ENCODE measurements around the gene LUZP1. TPM values are rescaled to one million over a fixed set of nuclear protein-coding genes. Genes with fewer than 3 reads are reported as not detected.

The LUZP1 gene
- total RNA-seq, 2 donors from 2014 or later, result 11.9 to 16.3 TPM

DNA sequence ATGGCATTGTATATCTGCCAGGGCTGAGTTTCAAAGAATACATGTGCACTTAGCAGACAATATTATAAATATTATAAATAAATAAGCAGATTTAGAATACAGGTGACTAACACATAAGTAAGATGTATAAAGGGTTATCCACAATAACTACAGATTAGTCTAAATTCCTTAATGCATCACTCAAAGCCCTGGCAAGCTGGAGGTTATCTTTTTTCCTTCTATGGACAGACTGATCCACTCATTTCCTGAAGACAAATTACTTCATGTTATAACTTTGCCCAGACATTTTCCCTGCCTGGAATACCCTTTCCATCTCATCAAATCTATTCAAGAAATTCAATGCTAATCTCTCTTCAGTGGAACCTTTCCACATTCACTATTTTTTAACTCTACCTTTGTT is 38.8 kb downstream of the LUZP1 start:
- no peak for ATAC-seq (replicated peaks in 1 of 2)
- DNase-seq, result no peak
- Mint-ChIP-seq H3K4me3 (no peak overlapping the region), H3K27me3 (ENCODE audit: low read depth) (no peaks in the 10 kb centered on the region), H3K36me3 (ENCODE audit: insufficient read depth in 2 of 2) (peaks cover 2% of the 10 kb centered on the region in 2 donors), H3K9me3 (peaks cover 0 to 1% of the 10 kb centered on the region in 2 donors), H3K27ac (no peak overlapping the region), H3K4me1 (ENCODE audit: low read depth) (peaks cover 18% of the 10 kb centered on the region)

GRCh38 chr1:23126801-23127200 is 41.9 kb downstream of the LUZP1 start:
- Mint-ChIP-seq H3K27me3 (ENCODE audit: low read depth) (no peaks in the 10 kb centered on the region), H3K4me3 (no peak overlapping the region), H3K36me3 (ENCODE audit: insufficient read depth in 2 of 2) (peaks cover 2% of the 10 kb centered on the region in 2 donors), H3K27ac (no peak overlapping the region), H3K9me3 (peaks cover 0 to 1% of the 10 kb centered on the region in 2 donors), H3K4me1 (ENCODE audit: low read depth) (peaks cover 19% of the 10 kb centered on the region)
- no peak for ATAC-seq (replicated peaks in 1 of 2)
- no peak for DNase-seq

- H3K4me1 Mint-ChIP-seq (ENCODE audit: low read depth), result peaks cover 18% of the 10 kb centered on the region
- no peak for DNase-seq
- H3K27ac Mint-ChIP-seq, result peak overlapping the region; percentile 69
- no peaks in the 10 kb centered on the region for H3K27me3 Mint-ChIP-seq (ENCODE audit: low read depth)
- H3K36me3 Mint-ChIP-seq (ENCODE audit: insufficient read depth in 2 of 2), result peaks cover 1% of the 10 kb centered on the region in 2 donors
- no peak for ATAC-seq (replicated peaks in 1 of 2)
- H3K4me3 Mint-ChIP-seq, result no peak overlapping the region
- H3K9me3 Mint-ChIP-seq, result peaks cover 0 to 1% of the 10 kb centered on the region in 2 donors
Measured at GRCh38 chr1:23126200-23126599, 42.5 kb downstream of the LUZP1 start.

DNA sequence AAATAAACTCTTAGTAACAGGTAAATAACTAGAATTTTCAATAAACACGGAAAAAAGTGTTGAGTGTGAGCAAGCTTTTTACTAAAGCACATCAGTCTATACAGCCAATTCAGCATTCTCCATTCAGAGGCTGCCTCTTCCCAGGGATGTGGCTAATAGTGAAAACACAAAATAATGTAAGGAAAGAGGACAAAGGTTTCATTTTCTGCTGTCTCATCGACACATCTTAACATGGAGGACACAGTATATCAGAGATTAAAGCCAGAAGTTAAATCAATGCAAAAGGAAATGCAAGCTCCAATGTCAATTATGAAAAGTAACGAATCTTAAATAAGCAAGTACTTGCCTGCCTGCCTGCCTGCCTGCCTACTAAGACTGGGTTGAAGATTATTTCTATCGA is 43.2 kb downstream of the LUZP1 start:
- no peaks in the 10 kb centered on the region for H3K9me3 Mint-ChIP-seq
- H3K36me3 Mint-ChIP-seq (ENCODE audit: insufficient read depth in 2 of 2), result no peaks in the 10 kb centered on the region
- DNase-seq (no peak), ATAC-seq (replicated peaks in 1 of 2) (no peak)
- H3K27me3 Mint-ChIP-seq (ENCODE audit: low read depth), result no peaks in the 10 kb centered on the region
- H3K4me1 Mint-ChIP-seq (ENCODE audit: low read depth), result peaks cover 22% of the 10 kb centered on the region
- H3K27ac Mint-ChIP-seq, result peak overlapping the region; percentile 68
- peak overlapping the region in 1 of 2 donors; percentile 57 for H3K4me3 Mint-ChIP-seq

DNA sequence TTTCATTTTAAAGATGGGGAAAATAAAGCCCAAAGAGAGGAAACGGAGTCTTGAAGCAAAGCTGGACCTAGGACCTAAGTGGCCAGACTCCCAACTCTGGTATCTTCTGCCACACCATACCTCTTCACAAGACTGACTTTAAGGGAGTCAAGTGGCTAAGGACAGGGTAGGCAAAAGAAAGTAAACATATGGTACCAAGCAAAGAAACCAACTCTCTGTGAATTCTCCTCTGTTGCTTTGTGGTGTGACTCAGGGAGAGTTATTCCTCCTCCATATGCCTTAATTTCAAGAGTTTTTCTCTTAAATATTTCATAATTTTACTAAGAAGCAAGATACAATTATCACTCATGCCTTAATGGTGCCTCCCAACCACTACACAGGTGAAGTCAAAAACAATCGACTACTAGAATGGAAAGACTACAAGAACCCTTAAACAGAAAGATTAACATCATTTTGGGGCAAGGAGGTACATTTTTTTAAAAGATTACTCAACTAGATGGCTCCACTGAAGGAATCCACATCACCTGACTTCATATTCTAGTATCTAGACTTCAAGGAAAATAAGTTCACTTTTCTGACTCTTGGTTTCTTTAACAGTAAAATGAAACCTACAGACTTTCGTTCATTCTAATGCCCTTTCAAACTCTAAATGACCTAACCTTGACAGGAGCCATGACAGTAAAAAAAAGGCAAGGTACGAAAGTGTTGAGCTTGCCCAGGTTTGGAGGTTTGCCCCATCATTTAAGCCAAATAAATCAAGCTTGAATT is 44.2 kb downstream of the LUZP1 start:
- no peaks in the 10 kb centered on the region for H3K36me3 Mint-ChIP-seq (ENCODE audit: insufficient read depth in 2 of 2)
- H3K27ac Mint-ChIP-seq, result peak overlapping the region; percentile 88
- H3K4me1 Mint-ChIP-seq (ENCODE audit: low read depth), result peaks cover 32% of the 10 kb centered on the region
- no peaks in the 10 kb centered on the region for H3K9me3 Mint-ChIP-seq
- ATAC-seq (replicated peaks in 1 of 2) (peak in 1 of 2 donors; percentile 71), DNase-seq (no peak)
- H3K4me3 Mint-ChIP-seq, result peak overlapping the region in 1 of 2 donors; percentile 57
- no peaks in the 10 kb centered on the region for H3K27me3 Mint-ChIP-seq (ENCODE audit: low read depth)

GRCh38 chr1:23123528-23123927 is 45.1 kb downstream of the LUZP1 start:
- Mint-ChIP-seq H3K9me3 (no peaks in the 10 kb centered on the region), H3K4me3 (peak overlapping the region in 1 of 2 donors; percentile 57), H3K27ac (peak overlapping the region; percentile 88), H3K27me3 (ENCODE audit: low read depth) (no peaks in the 10 kb centered on the region), H3K36me3 (ENCODE audit: insufficient read depth in 2 of 2) (no peaks in the 10 kb centered on the region), H3K4me1 (ENCODE audit: low read depth) (peaks cover 41% of the 10 kb centered on the region)
- DNase-seq, result no peak
- ATAC-seq (replicated peaks in 1 of 2), result no peak

- no peaks in the 10 kb centered on the region for H3K36me3 Mint-ChIP-seq (ENCODE audit: insufficient read depth in 2 of 2)
- H3K9me3 Mint-ChIP-seq, result no peaks in the 10 kb centered on the region
- no peak for DNase-seq
- no peak overlapping the region for H3K4me3 Mint-ChIP-seq
- no peak overlapping the region for H3K27ac Mint-ChIP-seq
- H3K4me1 Mint-ChIP-seq (ENCODE audit: low read depth), result peaks cover 43% of the 10 kb centered on the region
- H3K27me3 Mint-ChIP-seq (ENCODE audit: low read depth), result no peaks in the 10 kb centered on the region
- ATAC-seq (replicated peaks in 1 of 2), result no peak
Measured at GRCh38 chr1:23122796-23123195, 45.9 kb downstream of the LUZP1 start.

DNA sequence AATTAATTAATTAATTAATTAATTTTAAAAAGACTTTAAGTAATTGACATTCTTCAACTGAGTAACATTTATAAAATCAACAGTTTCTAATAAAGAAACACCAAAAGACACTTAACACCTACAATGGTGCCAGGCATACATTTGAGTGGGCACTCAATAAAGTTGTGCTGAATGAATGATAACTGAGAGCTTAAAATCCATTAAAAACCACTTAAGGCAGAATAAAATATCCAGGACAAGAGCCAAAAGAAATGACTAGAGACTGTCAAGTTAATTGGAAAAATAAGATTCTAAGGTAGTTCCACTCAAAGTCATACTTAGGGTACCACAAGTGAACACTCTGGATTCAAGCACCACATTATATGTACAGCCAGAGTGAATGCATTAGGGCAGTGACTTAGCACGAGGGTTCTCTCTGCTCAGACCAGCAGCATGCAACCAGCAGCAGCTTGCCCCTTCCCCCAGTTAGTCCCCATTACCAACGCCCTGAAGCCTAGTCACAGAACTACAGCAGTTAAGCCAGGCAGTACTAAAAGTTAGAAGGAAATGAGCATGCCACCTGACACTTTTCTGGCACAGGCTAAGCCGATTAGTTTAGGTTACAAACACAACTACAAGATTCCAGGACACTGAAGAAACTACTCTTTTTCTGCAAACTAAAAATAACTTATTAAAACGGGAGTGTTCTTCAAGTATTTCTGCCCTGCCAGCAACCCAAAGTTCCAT is 46.5 kb downstream of the LUZP1 start:
- no peak overlapping the region for H3K27ac Mint-ChIP-seq
- H3K4me3 Mint-ChIP-seq, result no peak overlapping the region
- no peaks in the 10 kb centered on the region for H3K9me3 Mint-ChIP-seq
- H3K27me3 Mint-ChIP-seq (ENCODE audit: low read depth), result no peaks in the 10 kb centered on the region
- ATAC-seq (replicated peaks in 1 of 2) (no peak), DNase-seq (no peak)
- H3K36me3 Mint-ChIP-seq (ENCODE audit: insufficient read depth in 2 of 2), result no peaks in the 10 kb centered on the region
- H3K4me1 Mint-ChIP-seq (ENCODE audit: low read depth), result peaks cover 48% of the 10 kb centered on the region

- ATAC-seq (replicated peaks in 1 of 2) (no peak), DNase-seq (no peak)
- Mint-ChIP-seq H3K36me3 (ENCODE audit: insufficient read depth in 2 of 2) (no peaks in the 10 kb centered on the region), H3K27me3 (ENCODE audit: low read depth) (no peaks in the 10 kb centered on the region), H3K4me1 (ENCODE audit: low read depth) (peaks cover 53% of the 10 kb centered on the region), H3K27ac (peak overlapping the region; percentile 70), H3K4me3 (peak overlapping the region in 1 of 2 donors; percentile 37), H3K9me3 (no peaks in the 10 kb centered on the region)
Measured at GRCh38 chr1:23120383-23120782, 48.3 kb downstream of the LUZP1 start.

GRCh38 chr1:23118957-23119792 is 49.5 kb downstream of the LUZP1 start:
- Mint-ChIP-seq H3K4me3 (peak overlapping the region; percentile 28 to 88), H3K27ac (peak overlapping the region; percentile 97), H3K36me3 (ENCODE audit: insufficient read depth in 2 of 2) (no peaks in the 10 kb centered on the region), H3K4me1 (ENCODE audit: low read depth) (peaks cover 50% of the 10 kb centered on the region), H3K27me3 (ENCODE audit: low read depth) (no peaks in the 10 kb centered on the region), H3K9me3 (no peaks in the 10 kb centered on the region)
- DNase-seq, result peak; percentile 40 to 56
- peak; percentile 90 to 94 for ATAC-seq (replicated peaks in 1 of 2)

- peak overlapping the region in 1 of 2 donors; percentile 88 for H3K4me3 Mint-ChIP-seq
- ATAC-seq (replicated peaks in 1 of 2) (no peak), DNase-seq (no peak)
- no peaks in the 10 kb centered on the region for H3K9me3 Mint-ChIP-seq
- H3K36me3 Mint-ChIP-seq (ENCODE audit: insufficient read depth in 2 of 2), result no peaks in the 10 kb centered on the region
- no peaks in the 10 kb centered on the region for H3K27me3 Mint-ChIP-seq (ENCODE audit: low read depth)
- H3K27ac Mint-ChIP-seq, result peak overlapping the region; percentile 97
- peaks cover 58% of the 10 kb centered on the region for H3K4me1 Mint-ChIP-seq (ENCODE audit: low read depth)
Measured at GRCh38 chr1:23118407-23118806, 50.2 kb downstream of the LUZP1 start.

DNA sequence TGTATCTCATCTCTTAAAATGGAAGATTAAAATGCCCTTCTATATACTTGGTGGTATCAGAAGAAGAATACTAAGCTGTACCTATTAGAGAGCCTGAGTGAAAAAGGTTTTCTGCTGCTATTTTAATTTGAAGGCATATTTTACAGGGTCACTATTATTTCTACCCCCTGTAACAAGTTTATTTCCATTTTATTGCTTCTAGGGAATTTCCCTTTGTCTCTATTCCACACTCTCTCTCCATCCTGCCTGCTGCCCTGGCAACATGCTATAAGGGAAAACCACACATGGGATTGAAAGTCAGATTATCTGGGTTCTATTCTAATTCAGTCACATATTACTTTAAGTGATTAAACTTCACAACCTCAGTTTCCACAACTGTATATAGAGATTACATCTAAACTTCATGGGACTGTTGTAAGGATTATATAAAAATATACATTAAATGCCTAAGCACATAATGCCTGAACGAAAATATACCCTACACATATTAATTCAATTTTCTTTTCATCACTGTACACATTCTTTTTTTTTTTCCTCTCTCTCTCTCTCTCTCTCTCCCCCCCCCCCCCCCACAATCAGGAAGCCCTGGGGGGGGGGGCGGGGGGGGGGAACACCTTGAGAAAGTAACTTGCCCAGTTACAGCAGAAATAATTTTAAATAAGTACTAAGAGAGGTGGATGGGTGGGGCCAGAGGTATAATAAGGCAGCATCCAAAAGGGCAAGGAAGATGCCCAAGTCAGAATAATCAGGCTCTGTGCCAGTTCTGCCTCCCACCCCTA is 51.5 kb downstream of the LUZP1 start:
- no peak overlapping the region for H3K4me3 Mint-ChIP-seq
- H3K27ac Mint-ChIP-seq, result no peak overlapping the region
- H3K36me3 Mint-ChIP-seq (ENCODE audit: insufficient read depth in 2 of 2), result peaks cover 0 to 3% of the 10 kb centered on the region in 2 donors
- H3K27me3 Mint-ChIP-seq (ENCODE audit: low read depth), result no peaks in the 10 kb centered on the region
- H3K4me1 Mint-ChIP-seq (ENCODE audit: low read depth), result peaks cover 71% of the 10 kb centered on the region
- H3K9me3 Mint-ChIP-seq, result no peaks in the 10 kb centered on the region
- no peak for ATAC-seq (replicated peaks in 1 of 2)
- DNase-seq, result no peak
